ENCODE measurements around the gene IFNL4. TPM values are rescaled to one million over a fixed set of nuclear protein-coding genes. Genes with fewer than 3 reads are reported as not detected.
A peak's percentile ranks its signal among the peaks of the same experiment; 100 is the strongest.

Gene IFNL4
- total and polyA plus RNA-seq, 2 of the 13 experiments (the other 11 are each of a cell fraction or from before 2014, with no cell fraction given) = not detected

DNA sequence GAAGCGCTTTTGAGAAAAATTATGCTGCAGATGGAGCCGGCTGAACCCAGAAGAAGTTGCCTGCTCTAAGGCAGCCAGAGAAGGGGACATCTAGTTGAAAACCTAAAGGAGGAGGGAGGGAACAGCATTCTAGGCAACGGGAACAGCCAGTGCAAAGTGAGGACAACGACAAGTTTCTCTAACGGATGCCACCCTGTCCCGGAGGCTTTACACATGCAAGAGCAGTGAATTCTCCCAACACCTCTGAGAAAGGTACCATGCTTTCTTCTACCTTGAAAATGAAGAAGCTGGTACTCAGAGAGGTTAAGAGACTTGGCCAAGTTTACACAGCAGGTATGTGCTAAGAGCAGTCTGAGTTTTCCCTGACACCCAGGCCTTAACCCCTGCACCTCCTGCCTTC, 9.7 kb downstream of the IFNL4 start:
- Histone ChIP-seq H3K27me3 (ENCODE audit: control insufficient read depth in 1 of 2, insufficient read depth in 2 of 2, low read length in 2 of 2) (peaks cover 0 to 2% of the 10 kb centered on the region in 2 experiments; a peak in 1 of 5 replicates), H3K4me3 (replicated peaks in 1 of 3; ENCODE audit: insufficient read depth in 1 of 3, low read depth in 2 of 3, low read length in 3 of 3) (no peak overlapping the region), H2AFZ (ENCODE audit: low read length) (no peak overlapping the region), H3K9ac (ENCODE audit: insufficient read depth, low read depth, low read length) (no peak overlapping the region), H3K4me2 (ENCODE audit: low read depth, low read length) (no peak overlapping the region), H3K4me1 (ENCODE audit: insufficient read depth, low read length) (peaks cover 13% of the 10 kb centered on the region), H4K20me1 (ENCODE audit: insufficient read depth, low read length) (no peaks in the 10 kb centered on the region), H3K36me3 (replicated peaks in 1 of 2; ENCODE audit: control insufficient read depth in 1 of 2, insufficient read depth in 2 of 2, low read length in 2 of 2) (no peaks in the 10 kb centered on the region), H3K79me2 (ENCODE audit: insufficient read depth, low read length) (no peaks in the 10 kb centered on the region), H3K9me3 (ENCODE audit: low read length) (no peaks in the 10 kb centered on the region), H3K27ac (ENCODE audit: extremely low read length, insufficient read depth, low read length) (no peak overlapping the region)
- intact Hi-C loops (cut with micrococcal nuclease; ENCODE audit: unreplicated experiment) = no loop called here
- BruUV-seq (replicated peaks) = no TSS peak
- WGBS (ENCODE audit: low lambda C conversion rate) = 56% methylated on average over 6 of the region's 6 CpGs
- ChIA-PET POLR2A (interaction anchor here (1.0 kb wide), 1 partner anchor 137 kb away, joined by 3 read pairs; no protein-coding TSS in a partner anchor), CTCF (ENCODE audit: low intra/inter-chr PET ratio, low total read pairs) (no interaction called here)
- ATAC-seq (no peak), DNase-seq (ENCODE audit: low spot score) (no peak), FAIRE-seq (no peak)
- no peak for TF ChIP-seq TCF7 (IDR thresholded peaks at IDR 0.05; ENCODE audit: low read depth)
- TF ChIP-seq ZNF768 (CRISPR knock-in tag; IDR thresholded peaks at IDR 0.05) = peak; percentile 56; the same call in 1 of the 2 replicates
- in situ Hi-C loops (cut with HindIII; ENCODE audit: extremely low pct_ligation_motif_present, low pct_unique_long_range_greater_than_20kb) = no loop called here

DNA sequence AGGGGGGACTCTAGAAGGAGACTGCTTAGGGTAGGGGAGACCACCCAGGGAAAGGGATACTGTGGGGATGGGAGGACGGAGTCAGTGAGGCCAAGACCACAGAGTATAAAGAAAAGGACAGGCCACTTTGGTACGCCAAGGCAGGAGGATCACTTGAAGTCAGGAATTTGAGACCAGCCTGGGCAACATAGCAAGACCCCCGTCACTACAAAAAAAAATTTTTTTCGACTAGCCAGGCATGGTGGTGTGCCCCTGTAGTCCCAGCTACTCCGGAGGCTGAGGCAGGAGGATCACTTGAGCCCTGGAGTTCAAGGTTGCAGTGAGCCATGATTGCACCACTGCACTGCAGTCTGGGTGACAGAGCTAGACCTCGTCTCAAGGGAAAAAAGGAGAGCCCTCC, 10.4 kb downstream of the IFNL4 start:
- TF ChIP-seq ZNF121 (CRISPR knock-in tag; IDR thresholded peaks at IDR 0.05) (peak; percentile 88), ELF3 (CRISPR knock-in tag; IDR thresholded peaks at IDR 0.05) (no peak)
- TF ChIP-seq, protein P1, sequence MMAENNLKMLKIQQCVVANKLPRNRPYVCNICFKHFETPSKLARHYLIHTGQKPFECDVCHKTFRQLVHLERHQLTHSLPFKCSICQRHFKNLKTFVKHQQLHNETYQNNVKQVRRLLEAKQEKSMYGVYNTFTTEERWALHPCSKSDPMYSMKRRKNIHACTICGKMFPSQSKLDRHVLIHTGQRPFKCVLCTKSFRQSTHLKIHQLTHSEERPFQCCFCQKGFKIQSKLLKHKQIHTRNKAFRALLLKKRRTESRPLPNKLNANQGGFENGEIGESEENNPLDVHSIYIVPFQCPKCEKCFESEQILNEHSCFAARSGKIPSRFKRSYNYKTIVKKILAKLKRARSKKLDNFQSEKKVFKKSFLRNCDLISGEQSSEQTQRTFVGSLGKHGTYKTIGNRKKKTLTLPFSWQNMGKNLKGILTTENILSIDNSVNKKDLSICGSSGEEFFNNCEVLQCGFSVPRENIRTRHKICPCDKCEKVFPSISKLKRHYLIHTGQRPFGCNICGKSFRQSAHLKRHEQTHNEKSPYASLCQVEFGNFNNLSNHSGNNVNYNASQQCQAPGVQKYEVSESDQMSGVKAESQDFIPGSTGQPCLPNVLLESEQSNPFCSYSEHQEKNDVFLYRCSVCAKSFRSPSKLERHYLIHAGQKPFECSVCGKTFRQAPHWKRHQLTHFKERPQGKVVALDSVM (CRISPR knock-in tag; IDR thresholded peaks at IDR 0.05) = peak; percentile 89
- Histone ChIP-seq H3K27me3 (ENCODE audit: control insufficient read depth in 1 of 2, insufficient read depth in 2 of 2, low read length in 2 of 2) (peaks cover 0 to 2% of the 10 kb centered on the region in 2 experiments; a peak in 1 of 5 replicates), H4K20me1 (ENCODE audit: insufficient read depth, low read length) (no peaks in the 10 kb centered on the region), H3K4me1 (ENCODE audit: insufficient read depth, low read length) (peaks cover 13% of the 10 kb centered on the region), H3K27ac (ENCODE audit: extremely low read length, insufficient read depth, low read length) (no peak overlapping the region), H3K4me3 (replicated peaks in 1 of 3; ENCODE audit: insufficient read depth in 1 of 3, low read depth in 2 of 3, low read length in 3 of 3) (no peak overlapping the region), H3K36me3 (replicated peaks in 1 of 2; ENCODE audit: control insufficient read depth in 1 of 2, insufficient read depth in 2 of 2, low read length in 2 of 2) (no peaks in the 10 kb centered on the region), H3K9me3 (ENCODE audit: low read length) (no peaks in the 10 kb centered on the region), H3K9ac (ENCODE audit: insufficient read depth, low read depth, low read length) (no peak overlapping the region), H3K79me2 (ENCODE audit: insufficient read depth, low read length) (no peaks in the 10 kb centered on the region), H2AFZ (ENCODE audit: low read length) (no peak overlapping the region), H3K4me2 (ENCODE audit: low read depth, low read length) (peak overlapping the region; percentile 38)
- DNase-seq (ENCODE audit: low spot score) (no peak), FAIRE-seq (no peak), ATAC-seq (no peak)
- 47% methylated on average over 6 of the region's 6 CpGs for WGBS (ENCODE audit: low lambda C conversion rate)
- intact Hi-C loops (cut with micrococcal nuclease; ENCODE audit: unreplicated experiment) = no loop called here
- ChIA-PET CTCF (ENCODE audit: low intra/inter-chr PET ratio, low total read pairs) (no interaction called here), POLR2A (interaction anchor here (1.0 to 1.1 kb wide), 2 partner anchors 136 to 153 kb away, joined by 3 to 4 read pairs; partner anchors contain the start of gene PAF1)
- in situ Hi-C loops (cut with HindIII; ENCODE audit: extremely low pct_ligation_motif_present, low pct_unique_long_range_greater_than_20kb) = no loop called here
- BruUV-seq (replicated peaks) = no TSS peak

Data from HepG2 (cell line).